B cell (primary cell): ENCODE data around the gene PEX16.

ENCODE experiments used
- EZH2 ChIP-seq: IDR thresholded peaks from 2 replicates; pipeline ENCODE4 v1.6.1; 2012; ENCODE audit warnings: borderline replicate concordance, low read depth, mild to moderate bottlenecking, moderate library complexity, low read length; ENCODE audit not compliant: insufficient read depth, poor library complexity, severe bottlenecking
- TF ChIP-seq, protein P1 (sequence below): fragments of 200-600 bp; IDR thresholded peaks from one replicate; pipeline ENCODE4 v1.8.0; 2022; ENCODE audit warnings: antibody characterized with exemption, mild to moderate bottlenecking

DNA sequence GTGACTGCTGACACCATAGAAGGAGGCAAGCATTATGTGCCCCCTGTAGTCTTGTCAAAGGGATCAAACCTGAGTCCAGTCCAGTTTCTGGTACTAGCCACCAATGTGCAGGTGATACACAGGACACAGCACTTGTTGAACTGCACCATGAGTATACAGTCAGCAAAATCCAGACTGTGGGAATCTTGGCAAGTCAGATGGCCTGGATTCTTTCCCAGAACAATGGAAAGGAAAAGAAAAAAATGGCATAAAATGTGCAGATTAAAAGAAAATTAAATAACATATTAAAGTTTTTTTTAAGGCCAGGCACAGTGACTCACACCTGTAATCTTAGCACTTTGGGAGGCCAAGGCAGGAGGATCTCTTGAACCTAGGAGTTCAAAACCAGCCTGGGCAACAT lies 53.6 kb downstream of the PEX16 start:
- TF ChIP-seq EZH2 = no peak
- TF ChIP-seq, protein P1, sequence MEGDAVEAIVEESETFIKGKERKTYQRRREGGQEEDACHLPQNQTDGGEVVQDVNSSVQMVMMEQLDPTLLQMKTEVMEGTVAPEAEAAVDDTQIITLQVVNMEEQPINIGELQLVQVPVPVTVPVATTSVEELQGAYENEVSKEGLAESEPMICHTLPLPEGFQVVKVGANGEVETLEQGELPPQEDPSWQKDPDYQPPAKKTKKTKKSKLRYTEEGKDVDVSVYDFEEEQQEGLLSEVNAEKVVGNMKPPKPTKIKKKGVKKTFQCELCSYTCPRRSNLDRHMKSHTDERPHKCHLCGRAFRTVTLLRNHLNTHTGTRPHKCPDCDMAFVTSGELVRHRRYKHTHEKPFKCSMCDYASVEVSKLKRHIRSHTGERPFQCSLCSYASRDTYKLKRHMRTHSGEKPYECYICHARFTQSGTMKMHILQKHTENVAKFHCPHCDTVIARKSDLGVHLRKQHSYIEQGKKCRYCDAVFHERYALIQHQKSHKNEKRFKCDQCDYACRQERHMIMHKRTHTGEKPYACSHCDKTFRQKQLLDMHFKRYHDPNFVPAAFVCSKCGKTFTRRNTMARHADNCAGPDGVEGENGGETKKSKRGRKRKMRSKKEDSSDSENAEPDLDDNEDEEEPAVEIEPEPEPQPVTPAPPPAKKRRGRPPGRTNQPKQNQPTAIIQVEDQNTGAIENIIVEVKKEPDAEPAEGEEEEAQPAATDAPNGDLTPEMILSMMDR = no peak
